NCI-H2081 (cell line): ENCODE results near the gene CREM.

Experiments used
- DNase-seq, 2 experiments: peaks; one replicate each; lab custom pipeline; 2025; lab: John Stamatoyannopoulos, UW

The CREM gene

GRCh38 chr10:35219891-35220890, 93.5 kb downstream of the CREM start:
- no peak for DNase-seq

- DNase-seq, result no peak
Observed at GRCh38 chr10:35223016-35223415, 96.4 kb downstream of the CREM start.

- no peak for DNase-seq
Observed at GRCh38 chr10:35224045-35224740, 97.5 kb downstream of the CREM start.

- no peak for DNase-seq
Observed at GRCh38 chr10:35225204-35225603, 98.6 kb downstream of the CREM start.

DNA sequence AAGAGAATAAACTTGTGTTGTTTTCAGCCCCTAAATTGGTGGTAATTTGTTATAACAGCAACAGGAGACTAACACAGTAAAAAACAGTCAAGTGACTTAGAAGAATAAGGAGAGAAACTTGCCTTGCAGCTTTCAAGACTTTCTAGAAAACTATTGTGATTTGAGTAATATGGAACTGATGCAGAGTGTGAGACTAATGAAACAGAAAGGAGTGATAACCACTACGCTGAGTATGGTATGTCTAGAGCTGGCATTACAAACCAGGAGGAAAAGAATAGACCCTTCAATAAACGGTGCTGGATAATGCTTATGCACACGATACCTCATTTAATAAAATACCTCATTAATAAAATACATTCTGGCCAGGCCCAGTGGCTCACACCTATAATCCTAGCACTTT, 99.9 kb downstream of the CREM start:
- no peak for DNase-seq

- DNase-seq, result no peak
Observed at GRCh38 chr10:35228058-35228457, 101.4 kb downstream of the CREM start.

- no peak for DNase-seq
Observed at GRCh38 chr10:35231646-35232045, 105.0 kb downstream of the CREM start.

DNA sequence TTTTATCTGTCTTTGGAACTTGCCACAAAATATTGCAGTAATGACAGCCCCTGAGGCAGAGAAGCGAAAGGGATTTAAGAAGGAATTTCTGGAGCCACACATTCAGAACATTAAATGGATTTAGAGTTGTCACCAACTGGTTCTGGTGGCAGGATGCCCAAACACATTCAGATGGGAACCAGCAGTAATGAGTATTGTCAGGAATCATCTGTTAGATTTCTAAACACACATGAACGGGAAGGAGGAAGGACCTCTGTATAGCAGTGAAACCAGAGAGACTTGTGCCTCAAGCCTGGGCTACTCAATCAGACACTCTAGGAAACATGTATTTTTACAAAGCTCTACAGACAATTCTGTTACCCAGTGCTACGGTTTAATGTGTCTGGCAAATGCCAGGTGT, 105.9 kb downstream of the CREM start:
- DNase-seq, result no peak

GRCh38 chr10:35234073-35234472, 107.4 kb downstream of the CREM start:
- DNase-seq, result no peak

DNA sequence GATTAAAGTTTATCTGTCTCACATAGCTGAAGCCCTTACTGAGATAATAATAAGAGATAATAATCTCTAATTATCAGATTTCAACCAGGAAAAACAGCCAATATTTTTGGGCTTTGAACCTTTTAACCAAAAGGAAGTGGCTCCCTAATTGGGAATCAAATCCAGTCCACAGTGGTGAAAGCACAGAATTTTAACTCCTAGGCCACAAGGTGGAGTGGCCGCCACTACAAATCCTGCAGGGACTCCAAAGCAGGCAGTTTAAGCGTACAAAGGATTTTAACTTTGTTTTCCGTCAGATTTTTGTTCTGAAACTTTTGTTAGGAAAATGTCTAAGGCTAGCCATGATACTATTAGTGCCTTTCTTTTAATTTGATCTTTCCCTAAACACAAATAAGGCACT, 110.1 kb downstream of the CREM start:
- no peak for DNase-seq

DNA sequence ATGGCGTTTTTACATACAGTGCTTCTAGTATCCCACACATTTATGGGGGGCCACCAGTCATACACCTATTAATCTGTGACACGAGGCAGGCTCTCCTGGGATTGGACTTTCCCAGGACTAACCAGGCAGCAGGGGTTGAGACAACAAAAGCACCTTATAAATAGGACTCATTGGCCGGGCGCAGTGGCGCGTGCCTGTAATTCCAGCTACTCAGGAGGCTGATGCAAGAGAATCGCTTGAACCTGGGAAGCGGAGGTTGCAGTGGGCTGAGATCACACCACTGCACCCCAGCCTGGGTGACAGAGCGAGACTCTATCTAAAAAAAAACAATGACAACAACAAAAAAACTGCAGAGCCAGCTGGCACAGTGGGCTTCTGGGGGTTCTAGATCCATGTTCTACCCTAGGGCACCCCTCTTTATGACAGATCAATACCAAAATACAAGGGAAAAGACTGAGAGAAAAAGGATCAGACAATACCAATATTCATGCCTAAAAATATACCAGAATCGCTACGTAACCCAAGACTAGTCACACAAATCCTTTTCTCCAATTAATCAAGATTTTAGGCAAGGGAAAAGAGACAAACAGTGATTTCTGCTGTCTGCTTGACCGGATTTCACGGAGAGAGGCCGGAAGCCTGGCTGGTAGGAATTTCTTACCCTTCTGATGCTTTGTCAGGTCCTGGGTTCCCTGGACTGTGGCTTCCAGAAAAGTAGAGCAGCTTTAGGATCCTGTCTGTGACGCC, 111.3 kb downstream of the CREM start:
- DNase-seq, result no peak

DNA sequence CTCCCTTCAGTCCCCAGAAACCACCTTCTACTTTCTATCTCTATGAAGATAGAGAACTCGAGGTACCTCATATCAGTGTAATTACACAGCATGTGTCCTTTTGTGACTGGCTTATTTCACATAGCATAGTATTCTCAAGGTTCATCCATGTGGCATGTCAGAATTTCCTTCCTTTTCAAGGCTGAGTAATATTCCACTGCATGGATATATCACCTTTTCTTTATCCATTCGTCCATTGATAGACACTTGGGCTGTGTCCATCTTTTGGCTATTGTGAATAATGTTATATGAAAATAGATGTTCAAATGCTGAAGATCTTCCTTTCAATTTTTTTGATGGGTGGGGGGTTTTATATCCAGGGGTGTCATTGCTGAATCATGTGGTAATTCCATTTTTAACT, 117.9 kb downstream of the CREM start:
- no peak for DNase-seq

- DNase-seq, result no peak
Observed at GRCh38 chr10:35246770-35247343, 120.2 kb downstream of the CREM start.

DNA sequence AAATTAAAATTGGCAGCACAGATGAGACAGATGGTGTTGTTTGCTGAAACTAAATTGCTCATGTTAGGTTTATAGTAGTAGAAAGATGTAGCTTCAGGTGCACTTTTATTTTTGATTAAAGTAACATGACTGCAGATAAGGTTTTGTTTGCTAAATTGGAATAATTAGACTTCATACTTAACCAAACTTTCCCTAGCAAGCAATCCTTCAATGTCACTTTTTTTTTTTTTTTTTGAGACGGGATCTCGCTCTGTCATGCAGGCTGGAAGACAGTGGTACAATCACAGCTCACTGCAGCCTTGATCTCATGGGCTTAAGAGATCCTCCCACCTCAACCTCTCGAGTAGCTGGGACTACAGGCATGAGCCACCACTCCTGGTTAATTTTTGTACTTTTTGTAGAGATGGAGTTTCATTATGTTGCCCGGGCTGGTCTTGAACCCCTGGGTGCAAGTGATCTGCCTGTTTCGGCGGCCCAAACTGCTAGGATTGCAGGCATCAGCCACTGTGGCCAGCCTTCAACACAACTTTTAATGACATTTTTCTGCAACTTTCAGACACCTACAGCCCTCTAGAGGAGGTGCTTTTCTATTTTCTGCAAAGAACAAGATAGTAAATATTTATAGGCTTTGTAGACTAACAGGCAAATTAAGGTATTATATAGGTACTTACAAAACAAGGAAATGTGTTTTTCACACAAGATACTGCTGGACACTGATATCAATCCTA, 124.9 kb downstream of the CREM start:
- no peak for DNase-seq

GRCh38 chr10:35257057-35257983, 130.7 kb downstream of the CREM start:
- no peak for DNase-seq

DNA sequence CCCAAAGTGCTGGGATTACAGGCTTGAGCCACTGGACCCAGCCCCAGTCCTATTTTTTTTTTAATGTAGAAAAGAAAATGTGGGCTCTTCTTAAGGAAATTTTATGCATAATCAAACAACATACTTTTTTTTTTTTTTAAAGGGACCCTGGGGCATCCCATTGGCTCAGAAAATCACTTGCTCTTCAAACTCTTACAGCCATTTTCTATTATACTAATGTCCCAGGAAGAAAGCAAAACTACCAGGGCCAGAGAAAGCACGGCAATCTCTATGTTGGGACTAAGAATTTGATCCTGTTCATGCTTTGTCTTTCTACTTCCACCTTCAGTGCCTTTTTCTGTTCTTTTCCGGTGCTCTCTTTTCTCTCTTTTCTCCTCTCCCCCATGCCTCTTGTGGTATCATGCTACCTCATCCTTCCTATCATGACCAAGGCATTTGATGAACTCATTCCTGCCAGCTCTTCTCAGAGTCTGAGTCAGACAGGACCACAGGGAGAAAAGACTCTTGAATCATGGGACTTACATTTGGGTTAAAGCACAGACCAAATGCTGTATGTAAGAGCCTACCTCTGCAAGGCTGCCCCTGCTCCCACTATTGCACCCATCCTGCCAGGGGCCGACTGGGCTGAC, 133.2 kb downstream of the CREM start:
- no peak for DNase-seq

- no peak for DNase-seq
Observed at GRCh38 chr10:35262436-35262835, 135.8 kb downstream of the CREM start.
